WTC11 (cell line): ENCODE measurements around the gene SLC4A1AP. TPM values are rescaled to one million over a fixed set of nuclear protein-coding genes. Genes with fewer than 3 reads are reported as not detected.
"Not testable (repeated sequence)": the region's sequence is repeated elsewhere in the genome, so short reads cannot be mapped to it uniquely, and the experiment has no call there.

ENCODE experiments used
- ATAC-seq: fragments of 200-7000 bp; cut with Tn5 transposase; 2 replicates; pipeline ENCODE4 v1.10.0; 2021; ENCODE audit warnings: mild to moderate bottlenecking, moderate library complexity
- CTCF ChIA-PET: fragments of 300-600 bp; sonication (Branson Sonifier 250); formaldehyde crosslinking; loops from one replicate; lab custom pipeline; 2021; ENCODE audit warnings: antibody characterized with exemption; lab: Charles Lee
- POLR2A ChIA-PET: fragments of 350-600 bp; sonication (Branson Sonifier 250); formaldehyde crosslinking; loops from one replicate; lab custom pipeline; 2021; ENCODE audit warnings: antibody characterized with exemption; lab: Charles Lee
- DNase-seq: peaks from one replicate; pipeline ENCODE4 v3.0.0; 2021; ENCODE audit warnings: low spot score
- H3K27ac Mint-ChIP-seq: 2 replicates; pipeline ENCODE4 v1.8.0; 2021; ENCODE audit warnings: mixed read lengths
- H3K27me3 Mint-ChIP-seq: 2 replicates; pipeline ENCODE4 v1.8.0; 2021; ENCODE audit warnings: low read depth, mild to moderate bottlenecking, moderate library complexity, mixed read lengths
- H3K36me3 Mint-ChIP-seq: 2 replicates; pipeline ENCODE4 v1.8.0; 2021; ENCODE audit warnings: mixed read lengths
- H3K4me1 Mint-ChIP-seq: 2 replicates; pipeline ENCODE4 v1.8.0; 2022; ENCODE audit warnings: mixed read lengths
- H3K4me3 Mint-ChIP-seq: 2 replicates; pipeline ENCODE4 v1.8.0; 2021; ENCODE audit warnings: mild to moderate bottlenecking, moderate library complexity, mixed read lengths
- H3K9me3 Mint-ChIP-seq: 2 replicates; pipeline ENCODE4 v1.8.0; 2021; ENCODE audit warnings: mixed read lengths
- ESRRA ChIP-seq: sonication (generic); formaldehyde crosslinking; IDR thresholded peaks from 2 replicates; pipeline ENCODE4 v1.8.1; 2022; ENCODE audit warnings: mild to moderate bottlenecking, missing genetic modification reagents, borderline replicate concordance
- JAZF1 ChIP-seq: fragments of 250-450 bp; sonication (Bioruptor Pico); IDR thresholded peaks from 2 replicates; pipeline ENCODE4 v1.9.0; 2021; ENCODE audit warnings: moderate library complexity, mild to moderate bottlenecking, inconsistent platforms
- JUN ChIP-seq: sonication (generic); formaldehyde crosslinking; IDR thresholded peaks from 2 replicates; pipeline ENCODE4 v1.8.0; 2023; ENCODE audit warnings: mild to moderate bottlenecking, missing genetic modification reagents
- NFYB ChIP-seq: sonication (generic); formaldehyde crosslinking; conservative IDR thresholded peaks from 2 replicates; pipeline ENCODE4 v1.8.0; 2022; ENCODE audit warnings: low read depth, missing genetic modification reagents
- NR3C1 ChIP-seq: sonication (generic); formaldehyde crosslinking; conservative IDR thresholded peaks from 2 replicates; pipeline ENCODE4 v1.8.1; 2023; ENCODE audit warnings: low read depth, mild to moderate bottlenecking, missing genetic modification reagents
- SOX15 ChIP-seq: fragments of 250-450 bp; sonication (Bioruptor Pico); IDR thresholded peaks from 2 replicates; pipeline ENCODE4 v1.9.0; 2021; ENCODE audit warnings: mild to moderate bottlenecking
- ZNF263 ChIP-seq: sonication (generic); formaldehyde crosslinking; IDR thresholded peaks from 2 replicates; pipeline ENCODE4 v1.8.1; 2022; ENCODE audit warnings: low read depth, mild to moderate bottlenecking, moderate library complexity, missing genetic modification reagents
- ZNF317 ChIP-seq: sonication (generic); formaldehyde crosslinking; IDR thresholded peaks from 2 replicates; pipeline ENCODE4 v1.8.1; 2023; ENCODE audit warnings: low read depth, mild to moderate bottlenecking, moderate library complexity, missing genetic modification reagents, borderline replicate concordance
- ZNF396 ChIP-seq: fragments of 250-450 bp; sonication (Bioruptor Pico); IDR thresholded peaks from 2 replicates; pipeline ENCODE4 v1.8.0; 2021; ENCODE audit warnings: mild to moderate bottlenecking, moderate library complexity, borderline replicate concordance
- total RNA-seq: library from RNA; stranded (reverse); gene quantifications from 3 replicates; pipeline ENCODE4 v1.2.3, GENCODE V29; 2021
- TF ChIP-seq, protein P1 (sequence below): sonication (generic); formaldehyde crosslinking; IDR thresholded peaks from 2 replicates; pipeline ENCODE4 v1.8.0; 2023; ENCODE audit warnings: missing genetic modification reagents
- TF ChIP-seq, protein P2 (sequence below): fragments of 250-450 bp; sonication (Bioruptor Pico); IDR thresholded peaks from 2 replicates; pipeline ENCODE4 v1.9.0; 2021; ENCODE audit warnings: mild to moderate bottlenecking
- TF ChIP-seq, protein P3 (sequence below): fragments of 250-450 bp; sonication (Bioruptor Pico); IDR thresholded peaks from 2 replicates; pipeline ENCODE4 v1.8.0; 2021; ENCODE audit warnings: mild to moderate bottlenecking
- TF ChIP-seq, protein P4 (sequence below): fragments of 200-600 bp; IDR thresholded peaks from 2 replicates; pipeline ENCODE4 v1.8.0; 2022; ENCODE audit warnings: antibody characterized with exemption
- TF ChIP-seq, protein P5 (sequence below): sonication (generic); formaldehyde crosslinking; IDR thresholded peaks from 2 replicates; pipeline ENCODE4 v1.8.1; 2022; ENCODE audit warnings: mild to moderate bottlenecking, moderate library complexity, missing genetic modification reagents
- TF ChIP-seq, protein P6 (sequence below): sonication (generic); formaldehyde crosslinking; IDR thresholded peaks from 2 replicates; pipeline ENCODE4 v1.8.0; 2022; ENCODE audit warnings: mild to moderate bottlenecking, missing genetic modification reagents

Gene SLC4A1AP
- total RNA-seq, 1 experiment from 2014 or later, result 20.1 TPM

DNA sequence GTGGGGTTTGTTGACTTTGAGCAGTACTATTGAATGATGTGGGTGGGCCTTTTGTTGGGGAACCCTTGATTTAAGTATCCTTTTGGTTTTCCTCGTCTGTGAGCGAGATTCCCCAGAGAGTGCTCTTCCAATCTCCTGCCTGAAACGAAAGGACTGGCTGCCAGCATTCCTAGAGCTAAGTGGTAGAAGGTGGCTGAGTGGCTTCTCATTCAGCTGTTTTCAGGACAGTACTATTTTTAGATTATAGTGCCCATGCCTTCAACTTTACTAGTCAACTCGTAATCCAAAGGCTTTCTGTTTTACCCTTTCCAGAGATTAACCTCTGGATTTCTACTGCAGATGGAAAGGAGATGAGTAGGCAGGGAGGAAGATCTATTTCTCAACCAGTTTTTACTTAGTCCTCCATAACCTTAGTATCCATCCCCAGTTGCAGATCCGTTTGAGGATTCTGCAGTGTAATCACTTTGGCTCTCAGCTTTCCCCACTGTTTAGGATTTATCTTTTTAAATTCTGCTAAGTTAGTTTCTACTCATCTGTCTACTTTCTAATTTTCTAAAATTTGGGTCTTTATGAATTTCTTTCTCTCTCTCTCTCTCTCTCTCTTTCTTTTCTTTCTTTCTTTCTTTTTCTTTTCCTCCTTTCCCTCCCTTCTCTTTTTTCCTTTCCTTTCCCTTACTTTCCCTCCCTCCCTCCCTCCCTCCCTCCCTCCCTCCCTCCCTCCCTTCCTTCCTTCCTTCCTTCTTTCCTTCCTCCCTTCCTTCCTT lies 9.2 kb downstream of the SLC4A1AP start:
- Mint-ChIP-seq H3K9me3 (no peaks in the 10 kb centered on the region), H3K4me1 (no peaks in the 10 kb centered on the region), H3K27me3 (no peaks in the 10 kb centered on the region), H3K4me3 (no peak overlapping the region)
- no peak for DNase-seq
- TF ChIP-seq JAZF1, result no peak
- TF ChIP-seq, protein P1, sequence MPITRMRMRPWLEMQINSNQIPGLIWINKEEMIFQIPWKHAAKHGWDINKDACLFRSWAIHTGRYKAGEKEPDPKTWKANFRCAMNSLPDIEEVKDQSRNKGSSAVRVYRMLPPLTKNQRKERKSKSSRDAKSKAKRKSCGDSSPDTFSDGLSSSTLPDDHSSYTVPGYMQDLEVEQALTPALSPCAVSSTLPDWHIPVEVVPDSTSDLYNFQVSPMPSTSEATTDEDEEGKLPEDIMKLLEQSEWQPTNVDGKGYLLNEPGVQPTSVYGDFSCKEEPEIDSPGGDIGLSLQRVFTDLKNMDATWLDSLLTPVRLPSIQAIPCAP (CRISPR knock-in tag), result no peak
- TF ChIP-seq, protein P2, sequence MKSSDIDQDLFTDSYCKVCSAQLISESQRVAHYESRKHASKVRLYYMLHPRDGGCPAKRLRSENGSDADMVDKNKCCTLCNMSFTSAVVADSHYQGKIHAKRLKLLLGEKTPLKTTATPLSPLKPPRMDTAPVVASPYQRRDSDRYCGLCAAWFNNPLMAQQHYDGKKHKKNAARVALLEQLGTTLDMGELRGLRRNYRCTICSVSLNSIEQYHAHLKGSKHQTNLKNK, result no peak
- TF ChIP-seq, all 79 proteins: peak for 0
- POLR2A ChIA-PET, result no interaction called here
- CTCF ChIA-PET, result interaction anchor here (0.5 to 2.4 kb wide), 2 partner anchors 10 to 234 kb away, joined by 4 to 18 read pairs; no protein-coding TSS in a partner anchor
- Mint-ChIP-seq H3K27ac (no peak overlapping the region), H3K36me3 (peaks cover 33% of the 10 kb centered on the region)
- ATAC-seq, result no peak

DNA sequence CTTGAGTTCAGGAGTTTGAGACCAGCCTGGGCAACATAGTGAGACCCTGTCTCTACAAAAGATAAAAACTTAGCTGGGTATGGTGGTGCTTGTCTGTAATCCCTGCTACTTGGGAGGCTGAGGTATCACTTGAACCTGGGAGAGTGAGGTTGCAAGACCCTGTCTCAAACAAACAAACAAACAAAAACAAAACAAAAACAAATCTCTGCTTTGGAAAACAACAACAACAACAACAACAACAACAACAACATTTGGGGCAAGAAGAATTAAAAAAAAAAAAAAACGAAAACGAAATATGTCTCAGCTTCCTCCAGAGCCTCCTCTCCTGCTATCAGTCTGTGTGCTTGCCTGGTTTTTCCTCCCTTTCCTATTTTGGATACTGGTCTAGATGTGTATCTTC lies 16.9 kb downstream of the SLC4A1AP start:
- DNase-seq (no peak), ATAC-seq (no peak)
- Mint-ChIP-seq H3K4me1 (no peaks in the 10 kb centered on the region), H3K9me3 (no peaks in the 10 kb centered on the region), H3K4me3 (no peak overlapping the region), H3K27me3 (no peaks in the 10 kb centered on the region)
- CTCF ChIA-PET, result interaction anchor here (0.7 kb wide), 1 partner anchor 31 kb away, joined by 4 read pairs; no protein-coding TSS in a partner anchor
- TF ChIP-seq, protein P3, sequence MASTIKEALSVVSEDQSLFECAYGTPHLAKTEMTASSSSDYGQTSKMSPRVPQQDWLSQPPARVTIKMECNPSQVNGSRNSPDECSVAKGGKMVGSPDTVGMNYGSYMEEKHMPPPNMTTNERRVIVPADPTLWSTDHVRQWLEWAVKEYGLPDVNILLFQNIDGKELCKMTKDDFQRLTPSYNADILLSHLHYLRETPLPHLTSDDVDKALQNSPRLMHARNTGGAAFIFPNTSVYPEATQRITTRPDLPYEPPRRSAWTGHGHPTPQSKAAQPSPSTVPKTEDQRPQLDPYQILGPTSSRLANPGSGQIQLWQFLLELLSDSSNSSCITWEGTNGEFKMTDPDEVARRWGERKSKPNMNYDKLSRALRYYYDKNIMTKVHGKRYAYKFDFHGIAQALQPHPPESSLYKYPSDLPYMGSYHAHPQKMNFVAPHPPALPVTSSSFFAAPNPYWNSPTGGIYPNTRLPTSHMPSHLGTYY (CRISPR knock-in tag), result no peak
- TF ChIP-seq SOX15 (CRISPR knock-in tag), result no peak
- TF ChIP-seq, all 79 proteins: peak for 0
- no peak overlapping the region for H3K27ac Mint-ChIP-seq
- peaks cover 25% of the 10 kb centered on the region for H3K36me3 Mint-ChIP-seq
- POLR2A ChIA-PET, result no interaction called here

DNA sequence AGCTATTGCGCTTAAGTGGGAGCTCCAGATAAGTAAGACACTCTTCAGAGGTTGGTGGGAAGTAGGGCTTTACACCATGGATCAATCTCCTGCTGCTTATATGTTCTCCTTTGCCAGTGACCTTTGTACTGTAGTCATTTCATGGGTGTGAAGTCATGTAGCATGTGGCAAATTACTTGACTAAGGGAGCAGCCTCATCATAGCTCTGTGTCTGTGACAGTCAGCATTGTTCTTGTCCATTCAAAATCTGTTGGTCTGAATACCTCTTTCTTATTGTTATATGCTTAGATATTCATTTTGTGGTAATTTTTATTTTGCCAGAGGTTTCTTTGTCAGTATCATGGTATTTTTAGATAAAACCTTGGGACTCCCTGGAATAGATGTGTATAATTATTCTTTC lies 18.2 kb downstream of the SLC4A1AP start:
- ATAC-seq, result no peak
- TF ChIP-seq, protein P4, sequence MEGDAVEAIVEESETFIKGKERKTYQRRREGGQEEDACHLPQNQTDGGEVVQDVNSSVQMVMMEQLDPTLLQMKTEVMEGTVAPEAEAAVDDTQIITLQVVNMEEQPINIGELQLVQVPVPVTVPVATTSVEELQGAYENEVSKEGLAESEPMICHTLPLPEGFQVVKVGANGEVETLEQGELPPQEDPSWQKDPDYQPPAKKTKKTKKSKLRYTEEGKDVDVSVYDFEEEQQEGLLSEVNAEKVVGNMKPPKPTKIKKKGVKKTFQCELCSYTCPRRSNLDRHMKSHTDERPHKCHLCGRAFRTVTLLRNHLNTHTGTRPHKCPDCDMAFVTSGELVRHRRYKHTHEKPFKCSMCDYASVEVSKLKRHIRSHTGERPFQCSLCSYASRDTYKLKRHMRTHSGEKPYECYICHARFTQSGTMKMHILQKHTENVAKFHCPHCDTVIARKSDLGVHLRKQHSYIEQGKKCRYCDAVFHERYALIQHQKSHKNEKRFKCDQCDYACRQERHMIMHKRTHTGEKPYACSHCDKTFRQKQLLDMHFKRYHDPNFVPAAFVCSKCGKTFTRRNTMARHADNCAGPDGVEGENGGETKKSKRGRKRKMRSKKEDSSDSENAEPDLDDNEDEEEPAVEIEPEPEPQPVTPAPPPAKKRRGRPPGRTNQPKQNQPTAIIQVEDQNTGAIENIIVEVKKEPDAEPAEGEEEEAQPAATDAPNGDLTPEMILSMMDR, result no peak
- TF ChIP-seq NR3C1 (CRISPR knock-in tag) (no peak), JUN (CRISPR knock-in tag) (no peak), ZNF396 (CRISPR knock-in tag) (no peak), ZNF317 (no peak), ESRRA (CRISPR knock-in tag) (no peak), NFYB (CRISPR knock-in tag) (no peak), ZNF263 (CRISPR knock-in tag) (no peak)
- TF ChIP-seq, protein P5, sequence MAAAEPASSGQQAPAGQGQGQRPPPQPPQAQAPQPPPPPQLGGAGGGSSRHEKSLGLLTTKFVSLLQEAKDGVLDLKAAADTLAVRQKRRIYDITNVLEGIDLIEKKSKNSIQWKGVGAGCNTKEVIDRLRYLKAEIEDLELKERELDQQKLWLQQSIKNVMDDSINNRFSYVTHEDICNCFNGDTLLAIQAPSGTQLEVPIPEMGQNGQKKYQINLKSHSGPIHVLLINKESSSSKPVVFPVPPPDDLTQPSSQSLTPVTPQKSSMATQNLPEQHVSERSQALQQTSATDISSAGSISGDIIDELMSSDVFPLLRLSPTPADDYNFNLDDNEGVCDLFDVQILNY (CRISPR knock-in tag), result no peak
- TF ChIP-seq, protein P6, sequence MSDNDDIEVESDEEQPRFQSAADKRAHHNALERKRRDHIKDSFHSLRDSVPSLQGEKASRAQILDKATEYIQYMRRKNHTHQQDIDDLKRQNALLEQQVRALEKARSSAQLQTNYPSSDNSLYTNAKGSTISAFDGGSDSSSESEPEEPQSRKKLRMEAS, result no peak
- TF ChIP-seq, protein P1 (CRISPR knock-in tag), result no peak
- TF ChIP-seq, all 79 proteins: peak for 0
- Mint-ChIP-seq H3K4me1 (no peaks in the 10 kb centered on the region), H3K9me3 (no peaks in the 10 kb centered on the region), H3K36me3 (peaks cover 24% of the 10 kb centered on the region), H3K4me3 (no peak overlapping the region), H3K27me3 (no peaks in the 10 kb centered on the region), H3K27ac (no peak overlapping the region)
- no peak for DNase-seq
- CTCF ChIA-PET, result interaction anchor here (0.6 to 2.7 kb wide), 3 partner anchors 22 to 190 kb away, joined by 3 to 26 read pairs (median 4); no protein-coding TSS in a partner anchor
- POLR2A ChIA-PET, result no interaction called here

DNA sequence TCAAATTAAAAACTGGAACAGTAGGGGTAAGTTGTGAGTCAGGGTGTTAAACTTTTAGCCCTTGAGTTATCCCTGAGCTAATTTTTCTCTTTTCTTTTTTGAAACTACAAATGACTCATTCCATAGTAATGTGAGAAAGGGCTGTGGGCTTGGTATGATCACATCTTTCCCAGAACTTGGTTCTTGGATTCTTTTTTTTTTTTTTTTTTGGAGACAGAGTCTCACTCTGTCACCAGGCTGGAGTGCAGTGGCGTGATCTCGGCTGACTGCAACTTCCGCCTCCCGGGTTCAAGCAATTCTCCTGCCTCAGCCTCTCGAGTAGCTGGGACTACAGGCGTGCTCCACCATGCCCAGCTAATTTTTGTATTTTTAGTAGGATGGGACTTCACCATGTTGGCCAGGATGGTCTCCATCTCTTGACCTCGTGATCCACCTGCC lies 18.7 kb downstream of the SLC4A1AP start:
- peaks cover 24% of the 10 kb centered on the region for H3K36me3 Mint-ChIP-seq
- H3K9me3 Mint-ChIP-seq, H3K4me3 Mint-ChIP-seq, H3K4me1 Mint-ChIP-seq, DNase-seq, POLR2A ChIA-PET, H3K27me3 Mint-ChIP-seq, ATAC-seq, H3K27ac Mint-ChIP-seq: not testable (repeated sequence)
- CTCF ChIA-PET, result interaction anchor here (0.6 to 2.7 kb wide), 16 partner anchors 9 to 806 kb away, joined by 3 to 27 read pairs (median 9); partner anchors contain the start of genes SLC4A1AP, SUPT7L and TRIM54
